Choroid plexus epithelial cell (primary cell): ENCODE data around the gene ALDH3A1.

ENCODE experiments used
- DNase-seq: peaks from one replicate; pipeline ENCODE4 v3.0.0-alpha.2; 2010; ENCODE audit warnings: low read depth
- H3K4me3 ChIP-seq: 2 replicates; pipeline ENCODE4 v1.5.1; 2011; ENCODE audit warnings: low read depth, mild to moderate bottlenecking, control low read depth, low read length, moderate library complexity
- TF ChIP-seq, protein P1 (sequence below): conservative IDR thresholded peaks from 2 replicates; pipeline ENCODE4 v1.5.1; 2011; ENCODE audit warnings: low read depth, mild to moderate bottlenecking, control low read depth, inconsistent platforms, low read length, moderate library complexity

Gene ALDH3A1

DNA sequence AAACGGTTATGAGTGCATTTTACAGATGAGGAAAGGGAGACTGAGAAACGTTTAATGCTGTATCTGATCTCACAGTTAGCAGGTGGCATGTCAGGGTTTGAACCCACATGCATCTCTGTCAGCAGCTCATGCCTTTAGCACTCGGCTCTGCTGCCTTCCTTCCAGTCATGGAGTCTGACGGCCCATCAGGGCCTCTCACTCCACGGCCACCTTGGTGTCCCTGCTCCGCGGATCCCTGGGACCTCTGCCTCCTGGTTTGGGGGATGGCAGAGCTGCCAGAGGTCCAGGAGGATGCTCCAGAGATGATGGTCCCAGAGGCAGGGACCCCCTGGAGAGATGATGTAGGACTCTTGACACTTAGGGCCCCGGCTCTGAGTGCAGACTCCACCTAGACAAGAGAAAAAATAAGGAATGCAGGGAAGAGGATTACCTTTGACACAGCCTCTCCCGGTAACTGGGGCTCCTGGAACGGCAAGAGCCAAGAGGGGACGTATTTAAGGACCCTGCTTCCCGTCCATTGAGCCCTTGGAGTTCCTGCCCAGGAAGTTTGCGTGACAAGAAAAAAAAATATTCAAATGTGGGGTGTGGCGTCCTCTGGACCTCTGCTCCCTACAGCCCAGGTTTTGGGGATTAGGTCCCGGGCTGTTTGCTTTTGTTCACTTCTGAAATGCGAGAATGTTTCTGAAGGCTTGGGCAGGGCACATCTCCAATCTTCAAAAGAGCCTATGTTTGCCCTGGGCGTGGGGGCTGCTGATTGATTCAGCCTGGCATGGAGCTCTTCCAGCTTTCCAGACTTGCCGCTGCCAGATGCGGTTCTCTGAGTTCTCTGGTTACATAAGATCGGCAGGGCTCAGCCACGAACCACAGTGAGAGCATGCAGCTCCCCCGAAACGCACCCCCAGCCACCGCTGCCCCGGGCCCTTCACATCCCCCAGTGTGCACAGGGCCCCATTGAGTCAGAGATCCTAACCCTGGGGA is at the start of gene ALDH3A1:
TSS of gene ALDH3A1 (minus strand) at position 470 of the 978 bp plus-strand sequence. CDS start 3,169 bp downstream, outside the sequence.
- TF ChIP-seq, protein P1, sequence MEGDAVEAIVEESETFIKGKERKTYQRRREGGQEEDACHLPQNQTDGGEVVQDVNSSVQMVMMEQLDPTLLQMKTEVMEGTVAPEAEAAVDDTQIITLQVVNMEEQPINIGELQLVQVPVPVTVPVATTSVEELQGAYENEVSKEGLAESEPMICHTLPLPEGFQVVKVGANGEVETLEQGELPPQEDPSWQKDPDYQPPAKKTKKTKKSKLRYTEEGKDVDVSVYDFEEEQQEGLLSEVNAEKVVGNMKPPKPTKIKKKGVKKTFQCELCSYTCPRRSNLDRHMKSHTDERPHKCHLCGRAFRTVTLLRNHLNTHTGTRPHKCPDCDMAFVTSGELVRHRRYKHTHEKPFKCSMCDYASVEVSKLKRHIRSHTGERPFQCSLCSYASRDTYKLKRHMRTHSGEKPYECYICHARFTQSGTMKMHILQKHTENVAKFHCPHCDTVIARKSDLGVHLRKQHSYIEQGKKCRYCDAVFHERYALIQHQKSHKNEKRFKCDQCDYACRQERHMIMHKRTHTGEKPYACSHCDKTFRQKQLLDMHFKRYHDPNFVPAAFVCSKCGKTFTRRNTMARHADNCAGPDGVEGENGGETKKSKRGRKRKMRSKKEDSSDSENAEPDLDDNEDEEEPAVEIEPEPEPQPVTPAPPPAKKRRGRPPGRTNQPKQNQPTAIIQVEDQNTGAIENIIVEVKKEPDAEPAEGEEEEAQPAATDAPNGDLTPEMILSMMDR, result no peak
- no peak within 1 kb of the TSS for H3K4me3 ChIP-seq
- no peak for DNase-seq

DNA sequence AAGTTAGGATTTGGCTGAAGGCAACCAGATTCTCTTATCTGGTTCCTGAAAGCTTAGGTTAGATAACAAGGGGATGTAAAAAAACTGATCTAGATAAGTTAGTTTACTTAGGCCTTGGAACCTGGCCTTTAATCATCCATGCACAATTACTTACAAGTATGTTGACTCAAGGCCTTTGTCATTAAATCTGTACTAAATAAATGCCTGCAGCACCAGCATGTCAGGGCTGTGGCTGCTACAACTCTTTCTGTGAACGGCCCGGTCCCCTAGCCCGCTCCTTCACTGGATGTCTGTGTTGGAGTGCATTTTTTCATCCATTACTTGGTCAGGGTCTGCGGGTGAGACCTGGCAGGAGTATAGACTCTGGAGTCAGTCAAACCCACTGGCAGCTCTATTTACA is 48.4 kb upstream of the ALDH3A1 start:
- DNase-seq, result no peak
- TF ChIP-seq, protein P1, result no peak
- no peak overlapping the region for H3K4me3 ChIP-seq

DNA sequence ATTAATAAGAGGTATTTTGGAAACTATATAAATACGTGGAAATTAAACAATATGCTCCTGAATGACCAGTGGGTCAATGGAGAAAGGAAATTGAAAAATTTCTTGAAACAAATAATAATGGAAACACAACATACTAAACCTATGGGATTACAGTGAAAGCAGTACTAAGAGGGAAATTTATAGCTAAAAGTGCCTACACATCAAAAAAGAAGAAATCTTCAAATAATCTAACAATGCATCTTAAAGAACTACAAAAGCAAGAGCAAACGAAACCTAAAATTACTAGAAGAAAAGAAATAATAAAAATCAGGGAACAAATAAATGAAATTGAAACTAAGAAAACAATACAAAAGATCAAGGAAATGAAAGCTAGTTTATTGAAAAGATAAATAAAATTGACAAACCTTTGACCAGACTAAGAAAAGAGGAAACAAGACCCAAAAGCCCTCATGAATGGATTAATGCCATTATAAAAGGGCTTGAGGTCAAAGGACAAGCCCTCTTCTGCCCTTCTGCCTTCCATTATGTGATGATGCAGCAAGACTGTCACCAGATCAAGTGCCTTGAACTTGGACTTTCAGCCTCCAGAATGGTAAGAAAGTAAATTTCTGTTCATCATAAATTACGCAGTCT is 43.9 kb upstream of the ALDH3A1 start:
- H3K4me3 ChIP-seq, result no peak overlapping the region
- TF ChIP-seq, protein P1, result no peak
- no peak for DNase-seq

DNA sequence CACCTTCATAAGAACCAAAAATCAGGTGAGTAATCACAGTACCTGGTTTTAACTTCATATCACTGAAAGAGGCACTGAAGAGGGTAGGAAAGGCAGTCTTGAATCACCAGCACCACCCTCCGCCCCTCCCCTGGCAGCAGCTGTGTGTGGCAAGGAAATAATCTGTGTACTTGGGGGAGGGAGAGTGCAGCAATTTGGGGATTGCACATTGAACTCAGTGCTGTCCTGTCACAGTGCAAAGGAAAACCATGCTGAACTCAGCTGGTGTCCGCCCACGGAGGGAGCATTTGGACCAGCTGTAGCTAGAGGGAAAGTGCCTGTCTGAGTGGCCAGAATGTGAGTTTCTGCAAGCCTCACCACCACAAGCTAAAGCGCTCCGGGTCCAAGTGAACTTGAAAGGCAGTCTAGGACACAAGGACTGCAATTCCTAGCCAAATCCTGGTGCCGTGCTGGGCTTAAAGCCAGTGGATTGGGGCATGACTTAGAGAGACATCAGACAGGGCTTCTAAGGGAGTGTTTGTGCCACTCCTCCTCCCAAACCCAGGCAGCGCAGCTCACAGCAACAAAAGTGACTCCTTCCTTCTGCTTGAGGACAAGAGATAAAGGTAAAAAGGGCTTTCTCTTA is 39.7 kb upstream of the ALDH3A1 start:
- TF ChIP-seq, protein P1, result no peak
- H3K4me3 ChIP-seq, result no peak overlapping the region
- peak; percentile 12 for DNase-seq

DNA sequence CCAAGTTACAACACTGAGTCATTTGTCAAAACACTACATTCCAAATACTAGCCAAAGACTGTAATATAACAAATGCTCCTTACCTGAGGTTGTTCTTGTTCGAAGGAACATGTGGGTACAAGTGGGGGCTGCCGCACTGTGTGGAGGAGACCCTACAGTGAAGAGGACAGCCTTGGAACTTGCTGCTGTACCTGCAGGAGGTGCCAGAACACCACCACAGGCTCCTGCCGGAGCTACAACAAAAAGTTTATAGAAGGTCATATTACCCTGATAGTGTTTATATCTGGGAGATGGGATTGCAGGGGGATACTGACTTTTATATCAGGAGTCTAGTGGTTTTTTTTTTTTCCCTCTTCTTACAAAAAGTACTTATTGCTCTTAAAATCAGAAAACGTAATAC is 37.8 kb upstream of the ALDH3A1 start:
- no peak overlapping the region for H3K4me3 ChIP-seq
- TF ChIP-seq, protein P1, result peak; percentile 44
- peak; percentile 16 for DNase-seq

DNA sequence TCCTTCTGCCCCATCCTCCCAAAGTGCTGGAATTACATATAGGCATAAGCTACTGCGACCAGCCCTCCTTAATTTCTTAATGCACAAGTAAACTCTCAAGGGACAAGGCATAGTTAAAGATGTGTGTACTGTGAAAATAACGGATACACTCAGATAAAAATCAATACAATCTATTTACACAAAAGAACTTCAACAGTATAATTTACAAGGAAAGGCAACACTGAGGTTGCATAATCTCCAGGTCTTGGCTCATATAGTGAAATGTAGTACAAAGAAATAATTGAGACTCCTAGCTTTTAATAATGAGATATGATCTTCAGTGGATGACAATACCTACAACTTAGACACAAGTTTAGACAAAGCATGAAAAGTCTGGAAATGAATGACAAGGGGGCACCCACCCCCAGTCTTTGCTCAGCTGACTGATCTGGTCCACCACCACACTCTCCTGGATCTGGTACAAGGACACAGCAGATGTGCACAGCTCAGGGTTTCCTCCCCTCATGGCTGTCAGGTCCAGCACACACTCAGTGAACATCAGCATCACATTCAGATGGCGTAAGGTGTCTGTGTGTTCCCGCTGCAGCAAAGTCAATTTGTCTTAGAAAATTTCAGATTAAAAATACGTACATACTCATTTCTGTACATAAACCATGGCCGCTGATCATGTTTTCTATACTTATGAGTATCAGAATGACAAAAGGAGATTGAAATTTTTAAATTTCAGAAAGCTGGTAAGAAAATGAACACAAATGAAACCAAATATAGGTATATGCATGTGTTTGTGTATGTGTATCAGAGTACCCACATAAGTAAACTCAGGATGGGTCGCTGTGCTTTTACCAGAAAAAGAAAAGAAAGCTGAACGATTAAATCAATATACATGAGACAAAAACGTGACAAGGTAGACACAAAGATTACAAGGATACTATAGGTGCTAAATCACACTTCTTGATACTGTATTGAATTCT is 33.7 kb upstream of the ALDH3A1 start:
- no peak overlapping the region for H3K4me3 ChIP-seq
- TF ChIP-seq, protein P1, result no peak
- no peak for DNase-seq
